BLaER1 treated with 17β-estradiol and CSF1 and Interleukin-3, amounts not matched to agents 10 nM and 100 nM (cell line): ENCODE results near the gene MAPKAPK3.

ENCODE experiments used
- H3K27ac ChIP-seq, 11 experiments: shearing (Covaris generic); formaldehyde crosslinking; 2 replicates each; pipeline ENCODE4 v1.8.1; 2022
- H3K27me3 ChIP-seq, 11 experiments: shearing (Covaris generic); formaldehyde crosslinking; 2 replicates each; pipeline ENCODE4 v1.8.1; 2022
- H3K36me3 ChIP-seq, 11 experiments: shearing (Covaris generic); formaldehyde crosslinking; 2 replicates each; pipeline ENCODE4 v1.8.1; 2022
- H3K4me1 ChIP-seq, 10 experiments: shearing (Covaris generic); formaldehyde crosslinking; 2 replicates each; pipeline ENCODE4 v1.8.1; 2022
- H3K4me2 ChIP-seq, 11 experiments: shearing (Covaris generic); formaldehyde crosslinking; 2 replicates each; pipeline ENCODE4 v1.8.1; 2022
- H3K4me3 ChIP-seq, 10 experiments: shearing (Covaris generic); formaldehyde crosslinking; 2 replicates each; pipeline ENCODE4 v1.8.1; 2022
- H3K9ac ChIP-seq, 11 experiments: shearing (Covaris generic); formaldehyde crosslinking; 2 replicates each; pipeline ENCODE4 v1.8.1; 2022
- H3K9me3 ChIP-seq, 11 experiments: shearing (Covaris generic); formaldehyde crosslinking; replicated peaks in 1 of 11; 2 replicates each; pipeline ENCODE4 v1.8.1; 2022
- H4K20me1 ChIP-seq, 11 experiments: shearing (Covaris generic); formaldehyde crosslinking; 2 replicates each; pipeline ENCODE4 v1.8.1; 2022
- Cebpa-rat ChIP-seq, 11 experiments: shearing (Covaris generic); IDR thresholded peaks; 2 replicates each; pipeline ENCODE4 v1.8.1; 2022

The MAPKAPK3 gene

GRCh38 chr3:50626401-50626800, 9.4 kb downstream of the MAPKAPK3 start:
- peak overlapping the region; percentile 66 to 98 (median 85) for H3K4me2 ChIP-seq
- H3K36me3 ChIP-seq, result peaks cover 7 to 81% (median 45%) of the 10 kb centered on the region in 11 experiments; a peak in 19 of 22 replicates
- peak overlapping the region in 3 of 11 experiments; percentile 28 to 62 (median 56); a peak in 5 of 22 replicates for H3K9ac ChIP-seq
- no peaks in the 10 kb centered on the region for H3K27me3 ChIP-seq
- H3K4me3 ChIP-seq, result no peak overlapping the region
- no peak for TF ChIP-seq Cebpa-rat (IDR thresholded peaks at IDR 0.05)
- peaks cover 56 to 100% (median 92%) of the 10 kb centered on the region in 11 experiments for H4K20me1 ChIP-seq
- H3K9me3 ChIP-seq, result no peaks in the 10 kb centered on the region
- H3K4me1 ChIP-seq, result peaks cover 66 to 100% (median 91%) of the 10 kb centered on the region in 10 experiments
- peak overlapping the region in 4 of 11 experiments; percentile 60 to 86 (median 70); a peak in 5 of 22 replicates for H3K27ac ChIP-seq

- peaks cover 65 to 100% (median 99%) of the 10 kb centered on the region in 11 experiments for H4K20me1 ChIP-seq
- peak overlapping the region in 1 of 10 experiments; percentile 3; a peak in 1 of 20 replicates for H3K4me3 ChIP-seq
- no peaks in the 10 kb centered on the region for H3K27me3 ChIP-seq
- H3K9me3 ChIP-seq, result no peaks in the 10 kb centered on the region
- peak overlapping the region in 9 of 11 experiments; percentile 29 to 86 (median 55); a peak in 16 of 22 replicates for H3K27ac ChIP-seq
- peaks cover 6 to 69% (median 34%) of the 10 kb centered on the region in 11 experiments; a peak in 19 of 22 replicates for H3K36me3 ChIP-seq
- peaks cover 77 to 100% (median 95%) of the 10 kb centered on the region in 10 experiments for H3K4me1 ChIP-seq
- peak overlapping the region; percentile 7 to 98 (median 85); a peak in 20 of 22 replicates for H3K4me2 ChIP-seq
- H3K9ac ChIP-seq, result peak overlapping the region in 8 of 11 experiments; percentile 2 to 56 (median 22); a peak in 8 of 22 replicates
- TF ChIP-seq Cebpa-rat (IDR thresholded peaks at IDR 0.05), result no peak
These were observed 10.6 kb downstream of the MAPKAPK3 start for GRCh38 chr3:50627407-50628051.

GRCh38 chr3:50628601-50629000, 11.7 kb downstream of the MAPKAPK3 start:
- H3K4me1 ChIP-seq, result peaks cover 81 to 100% (median 95%) of the 10 kb centered on the region in 10 experiments
- H3K9me3 ChIP-seq, result no peaks in the 10 kb centered on the region
- no peak for TF ChIP-seq Cebpa-rat (IDR thresholded peaks at IDR 0.05)
- H3K4me3 ChIP-seq, result no peak overlapping the region; a peak in 1 of 20 replicates
- H3K9ac ChIP-seq, result peak overlapping the region in 2 of 11 experiments; percentile 51 to 53; a peak in 3 of 22 replicates
- H3K27ac ChIP-seq, result peak overlapping the region in 4 of 11 experiments; percentile 53 to 86 (median 60); a peak in 6 of 22 replicates
- peak overlapping the region in 6 of 11 experiments; percentile 0 to 98 (median 90); a peak in 9 of 22 replicates for H3K4me2 ChIP-seq
- H3K36me3 ChIP-seq, result peaks cover 0 to 60% (median 28%) of the 10 kb centered on the region in 11 experiments; a peak in 17 of 22 replicates
- no peaks in the 10 kb centered on the region for H3K27me3 ChIP-seq
- H4K20me1 ChIP-seq, result peaks cover 74 to 100% (median 99%) of the 10 kb centered on the region in 11 experiments

GRCh38 chr3:50630394-50630793, 13.4 kb downstream of the MAPKAPK3 start:
- no peak overlapping the region for H3K4me3 ChIP-seq
- H3K4me1 ChIP-seq, result peaks cover 69 to 100% (median 85%) of the 10 kb centered on the region in 10 experiments
- no peak for TF ChIP-seq Cebpa-rat (IDR thresholded peaks at IDR 0.05)
- H3K27me3 ChIP-seq, result no peaks in the 10 kb centered on the region
- no peaks in the 10 kb centered on the region for H3K9me3 ChIP-seq
- H3K9ac ChIP-seq, result peak overlapping the region in 1 of 11 experiments; percentile 33; a peak in 2 of 22 replicates
- peak overlapping the region in 1 of 11 experiments; percentile 12; a peak in 1 of 22 replicates for H3K27ac ChIP-seq
- peak overlapping the region; percentile 10 to 98 (median 62) for H3K4me2 ChIP-seq
- peaks cover 65 to 100% (median 99%) of the 10 kb centered on the region in 11 experiments for H4K20me1 ChIP-seq
- peaks cover 7 to 71% (median 35%) of the 10 kb centered on the region in 11 experiments; a peak in 17 of 22 replicates for H3K36me3 ChIP-seq

- H3K4me3 ChIP-seq, result no peak overlapping the region
- peaks cover 7 to 73% (median 36%) of the 10 kb centered on the region in 11 experiments; a peak in 17 of 22 replicates for H3K36me3 ChIP-seq
- peaks cover 62 to 100% (median 99%) of the 10 kb centered on the region in 11 experiments for H4K20me1 ChIP-seq
- peak overlapping the region in 1 of 11 experiments; percentile 12; a peak in 1 of 22 replicates for H3K27ac ChIP-seq
- no peaks in the 10 kb centered on the region for H3K27me3 ChIP-seq
- TF ChIP-seq Cebpa-rat (IDR thresholded peaks at IDR 0.05), result no peak
- no peaks in the 10 kb centered on the region for H3K9me3 ChIP-seq
- peaks cover 66 to 100% (median 84%) of the 10 kb centered on the region in 10 experiments for H3K4me1 ChIP-seq
- H3K9ac ChIP-seq, result peak overlapping the region in 2 of 11 experiments; percentile 21 to 27; a peak in 2 of 22 replicates
- peak overlapping the region; percentile 10 to 98 (median 62) for H3K4me2 ChIP-seq
These were observed 13.9 kb downstream of the MAPKAPK3 start for GRCh38 chr3:50630877-50631276.

- Histone ChIP-seq H3K9ac (peak overlapping the region in 1 of 11 experiments; percentile 5; a peak in 2 of 22 replicates), H3K27me3 (no peaks in the 10 kb centered on the region), H3K4me2 (peak overlapping the region; percentile 2 to 98 (median 68); a peak in 19 of 22 replicates), H3K9me3 (no peaks in the 10 kb centered on the region), H3K27ac (peak overlapping the region in 9 of 11 experiments; percentile 2 to 54 (median 29); a peak in 10 of 22 replicates), H3K4me1 (peaks cover 57 to 97% (median 80%) of the 10 kb centered on the region in 10 experiments), H3K4me3 (no peak overlapping the region), H4K20me1 (peaks cover 59 to 100% (median 98%) of the 10 kb centered on the region in 11 experiments), H3K36me3 (peaks cover 7 to 73% (median 36%) of the 10 kb centered on the region in 11 experiments; a peak in 16 of 22 replicates)
- no peak for TF ChIP-seq Cebpa-rat (IDR thresholded peaks at IDR 0.05)
These were observed 15.5 kb downstream of the MAPKAPK3 start for GRCh38 chr3:50632450-50632849.

- Histone ChIP-seq H3K4me2 (peak overlapping the region; percentile 16 to 98 (median 68); a peak in 21 of 22 replicates), H4K20me1 (peaks cover 60 to 100% (median 98%) of the 10 kb centered on the region in 11 experiments), H3K9me3 (no peaks in the 10 kb centered on the region), H3K27ac (peak overlapping the region in 6 of 11 experiments; percentile 2 to 55 (median 40); a peak in 8 of 22 replicates), H3K4me3 (no peak overlapping the region; a peak in 1 of 20 replicates), H3K4me1 (peaks cover 50 to 94% (median 71%) of the 10 kb centered on the region in 10 experiments), H3K9ac (peak overlapping the region in 3 of 11 experiments; percentile 24 to 60 (median 30); a peak in 2 of 22 replicates), H3K36me3 (peaks cover 7 to 81% (median 30%) of the 10 kb centered on the region in 11 experiments; a peak in 16 of 22 replicates), H3K27me3 (no peaks in the 10 kb centered on the region)
- no peak; a peak in 1 of 22 replicates for TF ChIP-seq Cebpa-rat (IDR thresholded peaks at IDR 0.05)
These were observed 16.4 kb downstream of the MAPKAPK3 start for GRCh38 chr3:50633230-50633790.

- peaks cover 73 to 100% (median 99%) of the 10 kb centered on the region in 11 experiments for H4K20me1 ChIP-seq
- no peaks in the 10 kb centered on the region for H3K27me3 ChIP-seq
- no peak overlapping the region for H3K4me3 ChIP-seq
- no peak overlapping the region for H3K9ac ChIP-seq
- no peak for TF ChIP-seq Cebpa-rat (IDR thresholded peaks at IDR 0.05)
- H3K4me1 ChIP-seq, result peaks cover 47 to 79% (median 60%) of the 10 kb centered on the region in 10 experiments
- no peaks in the 10 kb centered on the region for H3K9me3 ChIP-seq
- H3K4me2 ChIP-seq, result peak overlapping the region in 2 of 11 experiments; percentile 18 to 45; a peak in 3 of 22 replicates
- no peak overlapping the region for H3K27ac ChIP-seq
- peaks cover 6 to 82% (median 33%) of the 10 kb centered on the region in 11 experiments; a peak in 18 of 22 replicates for H3K36me3 ChIP-seq
These were observed 18.1 kb downstream of the MAPKAPK3 start for GRCh38 chr3:50635066-50635465.
